RWPE1 (cell line): ENCODE results near the gene RPS6KA1.

Experiments used
- CTCF ChIA-PET: fragments of 350-600 bp; sonication (Branson Sonifier 250); formaldehyde crosslinking; extraction: SDS; loops from one replicate; lab custom pipeline; 2021; lab: Yijun Ruan, JAX
- POLR2A ChIA-PET: fragments of 400-600 bp; formaldehyde crosslinking; extraction: SDS; loops from one replicate; lab custom pipeline; 2020; ENCODE audit warnings: antibody characterized with exemption; ENCODE audit not compliant: low non-redundant PET; lab: Yijun Ruan, JAX
- DNase-seq: peaks from one replicate; pipeline ENCODE4 v3.0.0; 2012; ENCODE audit warnings: low spot score
- H3K27ac ChIP-seq: fragments of 450-650 bp; 2 replicates; pipeline ENCODE4 v1.5.1; 2017
- TF ChIP-seq, protein P1 (sequence below): fragments of 450-650 bp; conservative IDR thresholded peaks from 2 replicates; pipeline ENCODE4 v1.5.1; 2017; ENCODE audit warnings: low read depth, mild to moderate bottlenecking

Gene RPS6KA1

DNA sequence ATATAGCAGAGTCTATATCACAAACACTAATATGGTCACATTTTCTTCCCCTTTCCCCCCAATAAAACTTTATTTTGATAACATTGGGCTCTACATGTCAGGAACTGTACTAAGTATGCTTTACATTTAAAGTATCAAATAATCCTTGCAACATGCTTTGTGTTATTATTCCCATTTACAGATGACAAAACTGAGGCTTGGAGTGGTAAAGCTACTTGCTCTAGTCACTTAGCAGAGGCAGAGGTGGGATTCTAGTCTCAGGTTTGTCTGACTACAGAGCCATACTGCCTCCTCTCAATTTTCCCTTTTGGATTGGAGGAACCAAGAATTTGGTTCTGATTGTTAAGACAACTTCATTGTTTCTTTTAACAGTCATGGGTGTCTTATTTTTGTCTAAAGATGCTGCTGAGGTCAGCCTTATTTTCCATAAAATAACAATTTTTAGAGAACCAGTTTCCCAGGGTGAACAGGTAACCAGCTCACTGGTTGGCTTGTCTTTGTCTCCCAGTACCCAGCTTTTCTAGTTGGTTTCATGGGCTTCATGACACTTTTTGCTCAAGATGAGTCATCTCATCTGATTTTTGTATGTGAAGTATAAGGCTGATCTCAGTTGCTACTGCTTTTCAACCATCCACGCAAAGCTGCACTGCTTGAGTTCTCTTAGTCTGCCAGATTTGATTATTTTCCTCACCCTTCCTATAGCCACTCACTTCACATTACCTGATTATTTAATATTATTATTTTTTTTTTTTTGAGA, 85.3 kb downstream of the RPS6KA1 start:
- no peak overlapping the region for H3K27ac ChIP-seq
- DNase-seq: no peak
- POLR2A ChIA-PET: no interaction called here
- TF ChIP-seq, protein P1, sequence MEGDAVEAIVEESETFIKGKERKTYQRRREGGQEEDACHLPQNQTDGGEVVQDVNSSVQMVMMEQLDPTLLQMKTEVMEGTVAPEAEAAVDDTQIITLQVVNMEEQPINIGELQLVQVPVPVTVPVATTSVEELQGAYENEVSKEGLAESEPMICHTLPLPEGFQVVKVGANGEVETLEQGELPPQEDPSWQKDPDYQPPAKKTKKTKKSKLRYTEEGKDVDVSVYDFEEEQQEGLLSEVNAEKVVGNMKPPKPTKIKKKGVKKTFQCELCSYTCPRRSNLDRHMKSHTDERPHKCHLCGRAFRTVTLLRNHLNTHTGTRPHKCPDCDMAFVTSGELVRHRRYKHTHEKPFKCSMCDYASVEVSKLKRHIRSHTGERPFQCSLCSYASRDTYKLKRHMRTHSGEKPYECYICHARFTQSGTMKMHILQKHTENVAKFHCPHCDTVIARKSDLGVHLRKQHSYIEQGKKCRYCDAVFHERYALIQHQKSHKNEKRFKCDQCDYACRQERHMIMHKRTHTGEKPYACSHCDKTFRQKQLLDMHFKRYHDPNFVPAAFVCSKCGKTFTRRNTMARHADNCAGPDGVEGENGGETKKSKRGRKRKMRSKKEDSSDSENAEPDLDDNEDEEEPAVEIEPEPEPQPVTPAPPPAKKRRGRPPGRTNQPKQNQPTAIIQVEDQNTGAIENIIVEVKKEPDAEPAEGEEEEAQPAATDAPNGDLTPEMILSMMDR: no peak
- CTCF ChIA-PET: interaction anchor here (1.1 kb wide), 1 partner anchor 16 kb away, joined by 3 read pairs; no protein-coding TSS in a partner anchor

DNA sequence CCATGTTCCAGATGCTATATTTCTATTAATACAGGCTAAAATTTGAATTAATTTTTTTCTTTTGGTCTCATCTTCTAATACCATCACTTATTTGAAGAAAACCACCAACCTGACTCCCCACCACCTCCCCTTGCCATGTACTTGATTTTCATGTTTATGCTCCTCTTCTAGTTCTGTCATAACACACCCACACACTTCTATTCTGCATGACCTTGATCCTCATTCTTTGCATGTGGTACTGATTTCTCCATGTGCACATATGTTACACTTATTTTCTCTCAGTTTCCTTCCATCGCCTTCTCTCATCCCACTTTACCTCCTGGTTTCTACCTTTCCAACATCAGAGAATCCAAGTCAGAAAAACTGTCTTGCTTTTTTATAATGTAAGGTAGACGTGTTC, 87.3 kb downstream of the RPS6KA1 start:
- DNase-seq: no peak
- ChIA-PET CTCF (no interaction called here), POLR2A (no interaction called here)
- H3K27ac ChIP-seq: no peak overlapping the region
- TF ChIP-seq, protein P1: no peak

DNA sequence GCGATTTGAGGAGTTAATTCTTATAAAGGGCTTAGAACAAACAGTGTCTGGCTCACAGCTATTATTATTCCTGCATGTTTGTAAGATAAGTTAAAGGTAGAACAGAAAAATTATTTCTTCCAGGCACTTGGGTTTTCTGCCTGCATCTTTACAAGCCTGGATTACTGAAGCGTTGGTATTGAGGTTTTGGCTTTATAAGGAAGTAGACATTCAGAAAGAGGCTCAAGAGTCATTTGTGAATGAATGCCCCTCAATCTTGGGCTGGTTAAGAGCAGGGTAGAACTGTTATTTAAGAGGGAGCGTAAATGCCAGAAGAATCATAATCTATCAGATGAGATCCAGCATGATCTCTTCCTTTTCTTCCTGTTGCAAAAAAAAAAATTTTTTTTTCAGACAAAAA, 89.0 kb downstream of the RPS6KA1 start:
- TF ChIP-seq, protein P1: no peak
- DNase-seq: no peak
- ChIA-PET CTCF (no interaction called here), POLR2A (no interaction called here)
- H3K27ac ChIP-seq: no peak overlapping the region
